Measurements from ENCODE around the gene PRKRIP1.

GRCh38 chr7:102426268-102427018 lies 30.3 kb downstream of the PRKRIP1 start:
- TF ChIP-seq CTCF (IDR thresholded peaks at IDR 0.05; ENCODE audit: low read depth, low read length) (no peak), EZH2phosphoT487 (IDR thresholded peaks at IDR 0.05; ENCODE audit: low read depth) (no peak)
